HG03378 (cell line): ENCODE data around the gene ZFYVE28.

ENCODE experiments used
- ATAC-seq: cut with Tn5 transposase; IDR thresholded peaks from one replicate; pipeline ENCODE4 v1.9.1; 2021; ENCODE audit warnings: mild to moderate bottlenecking, moderate library complexity; ENCODE audit not compliant: unreplicated experiment

Gene ZFYVE28

GRCh38 chr4:2252530-2253091 is 165.8 kb downstream of the ZFYVE28 start:
- ATAC-seq: no peak

DNA sequence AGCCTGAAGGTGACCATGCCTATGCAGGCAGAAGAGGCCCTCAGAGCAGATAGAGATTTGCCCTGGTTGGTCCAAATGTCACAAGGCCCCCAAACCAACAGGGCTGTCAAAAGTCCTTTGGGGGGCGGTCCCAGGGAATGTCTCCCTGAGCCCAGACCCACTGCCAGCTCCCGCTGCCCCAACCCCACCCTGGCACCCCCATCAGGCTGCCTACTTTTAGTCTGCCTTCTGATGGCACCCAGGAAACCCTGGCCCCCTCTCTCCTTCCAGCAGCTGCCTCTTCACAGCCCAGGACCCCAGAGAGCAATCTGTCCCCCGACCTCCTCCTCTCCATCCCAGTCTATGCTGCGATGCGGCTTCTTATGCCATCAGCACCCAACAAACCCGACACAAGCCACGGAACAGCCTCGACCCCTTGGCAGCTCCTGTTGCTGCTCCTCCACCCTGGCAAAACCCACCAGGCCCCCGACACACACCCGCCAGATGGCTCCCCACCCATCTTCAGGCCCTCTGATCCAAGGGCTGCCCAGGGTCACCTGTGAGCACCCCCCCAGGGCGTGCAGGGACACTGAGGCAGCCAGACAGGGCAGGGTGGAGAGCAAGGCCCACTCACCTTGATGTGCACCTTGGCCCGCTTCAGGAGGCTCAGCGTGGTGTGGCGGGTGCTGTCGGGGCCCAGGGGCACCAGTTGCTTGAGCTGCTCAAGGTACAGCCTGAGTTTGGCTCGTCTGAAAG is 166.5 kb downstream of the ZFYVE28 start:
- ATAC-seq: no peak

- no peak for ATAC-seq
Observed at GRCh38 chr4:2251073-2251794, 167.2 kb downstream of the ZFYVE28 start.

GRCh38 chr4:2250357-2251072 is 167.9 kb downstream of the ZFYVE28 start:
- ATAC-seq: no peak

GRCh38 chr4:2249526-2250356 is 168.7 kb downstream of the ZFYVE28 start:
- no peak for ATAC-seq

DNA sequence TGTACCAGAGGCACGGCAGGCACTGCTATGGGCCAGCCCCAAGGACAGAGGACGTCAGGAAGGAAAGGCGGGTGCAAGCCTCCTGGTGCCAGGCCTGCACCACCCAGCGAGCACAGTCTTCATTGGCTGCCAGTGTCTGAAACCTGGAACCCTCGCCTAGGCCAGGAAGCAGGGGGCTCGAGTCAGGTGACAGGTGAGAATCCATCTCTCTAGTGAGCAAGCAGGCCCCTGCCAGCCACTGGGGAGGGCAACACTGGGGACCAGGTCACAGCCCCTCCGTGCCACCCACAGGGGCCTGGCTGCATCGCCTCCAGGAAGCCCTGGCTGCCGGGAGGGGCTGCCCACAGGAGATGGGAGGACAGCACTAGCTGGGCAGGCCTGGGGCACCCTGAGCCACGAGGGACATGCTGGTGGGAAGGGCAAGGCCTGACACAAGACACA is 169.6 kb downstream of the ZFYVE28 start:
- no peak for ATAC-seq

- ATAC-seq: no peak
Observed at GRCh38 chr4:2248044-2248780, 170.2 kb downstream of the ZFYVE28 start.

- no peak for ATAC-seq
Observed at GRCh38 chr4:2247128-2248043, 171.1 kb downstream of the ZFYVE28 start.

GRCh38 chr4:2246384-2247127 is 171.9 kb downstream of the ZFYVE28 start:
- ATAC-seq: no peak

GRCh38 chr4:2245787-2246275 is 172.6 kb downstream of the ZFYVE28 start:
- no peak for ATAC-seq

DNA sequence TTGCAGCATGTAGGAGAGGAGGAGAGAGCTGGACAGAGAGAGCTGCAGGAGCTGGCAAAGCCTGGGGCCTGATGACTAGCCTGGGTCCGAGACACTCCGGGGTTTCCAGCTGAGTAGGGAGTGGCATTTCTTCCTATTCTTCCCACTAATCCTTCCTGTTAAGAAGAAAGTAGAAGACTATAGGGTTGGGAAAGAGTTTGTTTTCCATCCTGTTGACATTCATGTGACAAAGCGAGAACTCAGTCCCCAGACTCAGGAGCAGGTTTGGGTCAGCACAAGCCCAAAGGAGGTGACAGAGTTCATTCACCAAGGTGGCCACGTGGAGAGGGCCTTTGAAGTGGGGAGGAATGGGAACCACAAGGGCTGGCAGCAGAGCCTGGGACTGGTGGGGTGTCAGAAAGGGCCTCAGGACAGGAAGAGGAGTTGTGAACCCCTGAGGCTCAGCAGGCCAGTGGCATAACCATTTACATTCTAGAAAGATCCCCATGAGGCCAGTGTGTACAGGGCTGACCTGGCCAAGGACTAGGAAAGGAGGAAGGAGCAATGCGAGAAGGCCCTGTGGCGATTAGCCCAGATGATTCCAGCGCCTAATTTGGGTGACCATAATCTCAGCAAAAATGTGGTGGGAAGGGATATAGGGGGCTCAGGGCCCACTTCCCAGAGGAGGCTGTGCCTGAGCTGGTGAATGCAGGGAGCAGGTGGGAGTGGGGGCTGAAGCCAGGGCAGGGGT is 173.2 kb downstream of the ZFYVE28 start:
- no peak for ATAC-seq

DNA sequence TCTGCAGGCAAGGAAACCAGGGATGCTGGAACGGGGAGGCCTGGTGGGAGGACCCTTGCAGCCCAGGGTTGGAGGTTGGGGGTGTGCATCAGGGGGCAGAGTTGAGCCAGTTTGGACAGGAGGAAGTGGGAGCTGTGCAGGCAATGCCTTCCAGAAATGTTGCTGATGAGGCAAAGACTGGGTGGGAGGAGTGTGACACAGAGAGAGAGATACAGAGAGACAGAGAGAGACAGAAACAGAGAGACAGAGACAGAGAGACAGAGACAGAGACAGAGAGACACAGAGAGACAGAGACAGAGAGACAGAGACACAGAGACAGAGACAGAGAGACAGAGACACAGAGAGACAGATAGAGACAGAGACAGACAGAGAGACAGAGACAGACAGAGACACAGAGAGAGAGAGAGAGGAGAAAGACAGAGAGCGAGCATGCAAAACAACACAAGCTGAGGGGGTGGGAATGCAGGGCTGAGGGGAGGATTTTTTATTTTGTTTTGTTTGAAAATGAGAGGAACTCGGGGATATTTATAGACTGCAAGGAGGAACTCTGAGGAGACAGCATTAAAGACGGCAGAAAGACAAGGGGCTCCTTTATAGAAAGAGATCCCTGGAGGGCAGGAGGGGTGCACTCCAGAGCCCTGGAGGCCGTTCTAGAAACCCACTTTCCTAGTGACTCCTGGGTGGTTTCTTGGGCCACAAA is 174.6 kb downstream of the ZFYVE28 start:
- no peak for ATAC-seq

GRCh38 chr4:2241410-2242353 is 176.8 kb downstream of the ZFYVE28 start, which contains the start of the genes HAUS3 and POLN:
Gene HAUS3 (minus strand): TSS chr4:2242121. CDS start chr4:2240946, 1,175 bp downstream.
Gene POLN (minus strand): TSS chr4:2242121. CDS start chr4:2229231, 12,890 bp downstream.
- peak; percentile 66 for ATAC-seq

- ATAC-seq: no peak
Observed at GRCh38 chr4:2241003-2241402, 177.4 kb downstream of the ZFYVE28 start.

DNA sequence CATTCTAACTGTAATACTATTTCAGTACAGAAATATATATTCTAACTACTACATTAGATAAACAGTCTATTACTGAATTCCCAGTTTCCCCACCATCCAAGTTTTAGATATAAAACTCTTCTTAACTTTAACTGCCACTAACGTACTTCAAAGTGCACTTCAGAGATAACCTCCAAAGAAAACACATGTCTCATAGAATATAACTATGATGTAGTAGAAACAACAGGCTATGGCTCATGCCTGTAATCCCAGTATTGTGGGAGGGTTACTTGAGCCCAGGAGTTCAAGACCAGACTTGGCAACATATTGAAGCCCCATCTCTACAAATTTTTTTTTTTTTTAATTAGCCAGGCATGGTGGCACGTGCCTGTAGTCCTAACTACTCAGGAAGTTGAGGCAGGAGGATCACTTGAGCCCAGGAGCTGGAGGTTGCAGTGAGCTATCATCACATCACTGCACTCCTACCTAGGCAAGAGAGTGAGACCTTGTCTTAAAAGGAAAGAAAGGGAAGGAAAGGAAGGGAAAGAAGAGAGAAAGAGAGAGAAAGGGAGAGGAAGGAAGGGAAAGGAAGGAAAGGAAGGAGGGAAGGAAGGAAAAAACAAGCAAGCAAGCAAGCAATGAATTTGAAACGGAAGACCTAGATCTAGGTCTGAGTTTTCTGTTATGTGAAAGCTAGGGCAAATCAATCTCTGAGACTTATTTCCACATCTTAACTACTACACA is 181.3 kb downstream of the ZFYVE28 start:
- ATAC-seq: no peak
